K562 (cell line): Measurements from ENCODE around the gene JUP. TPM values are rescaled to one million over a fixed set of nuclear protein-coding genes. Genes with fewer than 3 reads are reported as not detected.

ENCODE experiments used
- ASH1L ChIP-seq: fragments of 450-650 bp; IDR thresholded peaks from 2 replicates; pipeline ENCODE4 v1.6.1; 2018; ENCODE audit warnings: borderline replicate concordance, mild to moderate bottlenecking, low read depth; ENCODE audit not compliant: partially characterized antibody
- BCL6 ChIP-seq: fragments of 250-450 bp; sonication (Bioruptor Pico); IDR thresholded peaks from 2 replicates; pipeline ENCODE4 v1.4.0; 2020
- CCAR2 ChIP-seq: fragments of 200-400 bp; formaldehyde crosslinking; IDR thresholded peaks from 2 replicates; pipeline ENCODE4 v1.6.1; 2017; ENCODE audit warnings: mild to moderate bottlenecking, low read depth, low read length
- CGGBP1 ChIP-seq: fragments of 250-450 bp; sonication (Bioruptor Pico); IDR thresholded peaks from 2 replicates; pipeline ENCODE4 v1.9.0; 2021; ENCODE audit warnings: mild to moderate bottlenecking
- CSDE1 ChIP-seq, 2 experiments: fragments of 450-650 bp; IDR thresholded peaks; 2 replicates each; pipeline ENCODE4 v1.6.1; 2016; ENCODE audit warnings: mild to moderate bottlenecking in 1 of 2
- ESRRB ChIP-seq: fragments of 250-450 bp; sonication (Bioruptor Pico); IDR thresholded peaks from 2 replicates; pipeline ENCODE4 v1.5.0; 2020; ENCODE audit warnings: mild to moderate bottlenecking, moderate library complexity, borderline replicate concordance
- ETV1 ChIP-seq: fragments of 450-650 bp; conservative IDR thresholded peaks from 2 replicates; pipeline ENCODE4 v1.6.1; 2016; ENCODE audit warnings: missing genetic modification characterization, control low read depth, low read depth, missing compliant biosample characterization
- GATA2 ChIP-seq: sonication (generic); formaldehyde crosslinking; IDR thresholded peaks from 2 replicates; pipeline ENCODE4 v1.4.0; 2020; ENCODE audit warnings: mild to moderate bottlenecking, missing genetic modification reagents
- HNRNPLL ChIP-seq: fragments of 200-400 bp; formaldehyde crosslinking; IDR thresholded peaks from 2 replicates; pipeline ENCODE4 v1.6.1; 2017; ENCODE audit warnings: low read length, low read depth, mild to moderate bottlenecking; ENCODE audit not compliant: poor library complexity, severe bottlenecking
- KAT8 ChIP-seq: fragments of 450-650 bp; IDR thresholded peaks from 2 replicates; pipeline ENCODE4 v1.6.1; 2016; ENCODE audit warnings: low read depth, mild to moderate bottlenecking
- MBD2 ChIP-seq: sonication (generic); IDR thresholded peaks from 2 replicates; pipeline ENCODE4 v1.6.1; 2016; ENCODE audit warnings: low read depth, borderline replicate concordance
- MIER1 ChIP-seq: fragments of 450-650 bp; IDR thresholded peaks from 2 replicates; pipeline ENCODE4 v1.6.1; 2016; ENCODE audit warnings: antibody characterized with exemption, mild to moderate bottlenecking, low read depth
- NEUROD1 ChIP-seq: fragments of 150-350 bp; IDR thresholded peaks from 2 replicates; pipeline ENCODE4 v1.6.1; 2014; ENCODE audit warnings: borderline replicate concordance, low read length, low read depth; ENCODE audit not compliant: partially characterized antibody
- PYGO2 ChIP-seq: fragments of 450-650 bp; IDR thresholded peaks from 2 replicates; pipeline ENCODE4 v1.6.1; 2016; ENCODE audit warnings: mild to moderate bottlenecking, missing genetic modification characterization, moderate library complexity, missing compliant biosample characterization
- SMARCA4 ChIP-seq: fragments of 450-650 bp; IDR thresholded peaks from 2 replicates; pipeline ENCODE4 v1.6.1; 2016
- TCF3 ChIP-seq: sonication (generic); formaldehyde crosslinking; IDR thresholded peaks from 2 replicates; pipeline ENCODE4 v1.4.0; 2020; ENCODE audit warnings: mild to moderate bottlenecking, missing genetic modification reagents
- ZNF23 ChIP-seq: fragments of 250-450 bp; sonication (Bioruptor Pico); IDR thresholded peaks from 2 replicates; pipeline ENCODE4 v1.4.0; 2020; ENCODE audit warnings: mild to moderate bottlenecking
- ZNF551 ChIP-seq: fragments of 250-450 bp; sonication (Bioruptor Pico); IDR thresholded peaks from 2 replicates; pipeline ENCODE4 v1.5.0; 2021; ENCODE audit warnings: mild to moderate bottlenecking, moderate library complexity
- ZNF717 ChIP-seq: fragments of 250-450 bp; sonication (Bioruptor Pico); IDR thresholded peaks from 2 replicates; pipeline ENCODE4 v1.5.0; 2021
- polyA plus RNA-seq, 8 experiments: library from polyadenylated mRNA; depleted of rRNA in 4 of 8; stranded (reverse) in 5 of 8; unstranded in 3 of 8; fragments of >200 nt; fragmentation: Nextera tagmentation in 2 of 8; fragmentation: Illumina TruSeq in 1 of 8; extraction: Ambion mirVana in 2 of 8; extraction: Trizol in 1 of 8; gene quantifications; 2 replicates each; pipeline versions ENCODE4 v1.2.1 to v1.2.3, GENCODE V29; 2011 to 2014; ENCODE audit warnings: inconsistent platforms in 1 of 8, missing spikeins in 1 of 8
- total RNA-seq, 7 experiments: library from RNA; depleted of rRNA in 6 of 7; stranded (reverse); fragments of >200 nt in 6 of 7; fragmentation: Illumina TruSeq in 2 of 7; extraction: Trizol in 2 of 7; gene quantifications; 2 replicates each; pipeline versions ENCODE4 v1.2.1 to v1.2.3, GENCODE V29; 2011 to 2021; ENCODE audit warnings: low replicate concordance in 1 of 7
- TF ChIP-seq, protein P1 (sequence below): sonication (generic); formaldehyde crosslinking; IDR thresholded peaks from 2 replicates; pipeline ENCODE4 v1.5.0; 2020; ENCODE audit warnings: missing genetic modification reagents
- TF ChIP-seq, protein P2 (sequence below): fragments of 450-650 bp; formaldehyde crosslinking; IDR thresholded peaks from 2 replicates; pipeline ENCODE4 v1.4.0; 2022; ENCODE audit warnings: missing genetic modification characterization
- TF ChIP-seq, protein P3 (sequence below): sonication (generic); formaldehyde crosslinking; IDR thresholded peaks from 2 replicates; pipeline ENCODE4 v1.9.0; 2022; ENCODE audit warnings: mild to moderate bottlenecking, missing genetic modification reagents
- TF ChIP-seq, protein P4 (sequence below), 3 experiments: IDR thresholded peaks in 2 of 3; conservative IDR thresholded peaks in 1 of 3; 2 replicates each; pipeline ENCODE4 v1.5.1; 2011 to 2012; ENCODE audit warnings: low read length in 3 of 3, mild to moderate bottlenecking in 3 of 3, control low read depth in 2 of 3, improper control_type of control experiment in 1 of 3, inconsistent platforms in 1 of 3, low read depth in 1 of 3, mixed read lengths in 1 of 3, moderate library complexity in 1 of 3; ENCODE audit not compliant: insufficient read depth in 2 of 3

Gene JUP
- total and polyA plus RNA-seq, 9 of the 15 experiments (the other 6 are each of a cell fraction or from before 2014, with no cell fraction given): 6.4 to 177 (median 31.2) TPM

GRCh38 chr17:41786227-41787020 is at the start of gene JUP (continued):
- TF ChIP-seq, protein P1, sequence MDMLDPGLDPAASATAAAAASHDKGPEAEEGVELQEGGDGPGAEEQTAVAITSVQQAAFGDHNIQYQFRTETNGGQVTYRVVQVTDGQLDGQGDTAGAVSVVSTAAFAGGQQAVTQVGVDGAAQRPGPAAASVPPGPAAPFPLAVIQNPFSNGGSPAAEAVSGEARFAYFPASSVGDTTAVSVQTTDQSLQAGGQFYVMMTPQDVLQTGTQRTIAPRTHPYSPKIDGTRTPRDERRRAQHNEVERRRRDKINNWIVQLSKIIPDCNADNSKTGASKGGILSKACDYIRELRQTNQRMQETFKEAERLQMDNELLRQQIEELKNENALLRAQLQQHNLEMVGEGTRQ (CRISPR knock-in tag): no peak
- TF ChIP-seq GATA2 (CRISPR knock-in tag): no peak
- TF ChIP-seq, protein P2, sequence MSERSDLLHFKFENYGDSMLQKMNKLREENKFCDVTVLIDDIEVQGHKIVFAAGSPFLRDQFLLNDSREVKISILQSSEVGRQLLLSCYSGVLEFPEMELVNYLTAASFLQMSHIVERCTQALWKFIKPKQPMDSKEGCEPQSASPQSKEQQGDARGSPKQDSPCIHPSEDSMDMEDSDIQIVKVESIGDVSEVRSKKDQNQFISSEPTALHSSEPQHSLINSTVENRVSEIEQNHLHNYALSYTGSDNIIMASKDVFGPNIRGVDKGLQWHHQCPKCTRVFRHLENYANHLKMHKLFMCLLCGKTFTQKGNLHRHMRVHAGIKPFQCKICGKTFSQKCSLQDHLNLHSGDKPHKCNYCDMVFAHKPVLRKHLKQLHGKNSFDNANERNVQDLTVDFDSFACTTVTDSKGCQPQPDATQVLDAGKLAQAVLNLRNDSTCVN (CRISPR knock-in tag): no peak
- no peak for TF ChIP-seq HNRNPLL
- no peak for TF ChIP-seq CCAR2
- no peak for TF ChIP-seq ZNF551 (CRISPR knock-in tag)
- TF ChIP-seq ESRRB (CRISPR knock-in tag): no peak
- no peak for TF ChIP-seq SMARCA4
- TF ChIP-seq MBD2: peak; percentile 99
- TF ChIP-seq ETV1: no peak
- no peak for TF ChIP-seq PYGO2 (tag)
- no peak for TF ChIP-seq CSDE1 (IDR thresholded peaks at IDR 0.05)
- TF ChIP-seq, protein P3, sequence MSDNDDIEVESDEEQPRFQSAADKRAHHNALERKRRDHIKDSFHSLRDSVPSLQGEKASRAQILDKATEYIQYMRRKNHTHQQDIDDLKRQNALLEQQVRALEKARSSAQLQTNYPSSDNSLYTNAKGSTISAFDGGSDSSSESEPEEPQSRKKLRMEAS: no peak
- no peak for TF ChIP-seq ZNF23
- no peak for TF ChIP-seq BCL6 (CRISPR knock-in tag)
- TF ChIP-seq, protein P4, sequence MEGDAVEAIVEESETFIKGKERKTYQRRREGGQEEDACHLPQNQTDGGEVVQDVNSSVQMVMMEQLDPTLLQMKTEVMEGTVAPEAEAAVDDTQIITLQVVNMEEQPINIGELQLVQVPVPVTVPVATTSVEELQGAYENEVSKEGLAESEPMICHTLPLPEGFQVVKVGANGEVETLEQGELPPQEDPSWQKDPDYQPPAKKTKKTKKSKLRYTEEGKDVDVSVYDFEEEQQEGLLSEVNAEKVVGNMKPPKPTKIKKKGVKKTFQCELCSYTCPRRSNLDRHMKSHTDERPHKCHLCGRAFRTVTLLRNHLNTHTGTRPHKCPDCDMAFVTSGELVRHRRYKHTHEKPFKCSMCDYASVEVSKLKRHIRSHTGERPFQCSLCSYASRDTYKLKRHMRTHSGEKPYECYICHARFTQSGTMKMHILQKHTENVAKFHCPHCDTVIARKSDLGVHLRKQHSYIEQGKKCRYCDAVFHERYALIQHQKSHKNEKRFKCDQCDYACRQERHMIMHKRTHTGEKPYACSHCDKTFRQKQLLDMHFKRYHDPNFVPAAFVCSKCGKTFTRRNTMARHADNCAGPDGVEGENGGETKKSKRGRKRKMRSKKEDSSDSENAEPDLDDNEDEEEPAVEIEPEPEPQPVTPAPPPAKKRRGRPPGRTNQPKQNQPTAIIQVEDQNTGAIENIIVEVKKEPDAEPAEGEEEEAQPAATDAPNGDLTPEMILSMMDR (IDR thresholded peaks at IDR 0.05 in 2 of 3, conservative IDR thresholded peaks at IDR 0.05 in 1 of 3; ENCODE audit: insufficient read depth in 2 of 3, low read depth in 1 of 3, low read length in 3 of 3): peak; percentile 68 to 81 (median 80)
- TF ChIP-seq ASH1L: peak; percentile 98
- no peak for TF ChIP-seq CGGBP1 (CRISPR knock-in tag)
- TF ChIP-seq ZNF717: no peak
- no peak for TF ChIP-seq TCF3 (CRISPR knock-in tag)
- peak; percentile 99 for TF ChIP-seq NEUROD1
- TF ChIP-seq KAT8: no peak
- TF ChIP-seq MIER1: no peak
